ENCODE results near the gene ZNF324B.
"Not testable (repeated sequence)": the region's sequence is repeated elsewhere in the genome, so short reads cannot be mapped to it uniquely, and the experiment has no call there.

The ZNF324B gene

GRCh38 chr19:58479303-58479702 is 27.9 kb downstream of the ZNF324B start:
- H3K36me3 ChIP-seq (ENCODE audit: control insufficient read depth in 5 of 5, insufficient read depth in 5 of 5, low read length in 5 of 5) = peaks cover 0 to 34% (median 21%) of the 10 kb centered on the region in 5 donors
- H3K9me3 ChIP-seq (ENCODE audit: control insufficient read depth in 5 of 5, low read length in 5 of 5) = no peaks in the 10 kb centered on the region
- H3K27ac ChIP-seq (ENCODE audit: low read depth, low read length) = no peak overlapping the region
- H3K4me3 ChIP-seq (ENCODE audit: low read depth in 1 of 5, low read length in 5 of 5) = no peak overlapping the region
- no peaks in the 10 kb centered on the region for H3K27me3 ChIP-seq (ENCODE audit: control insufficient read depth in 5 of 5, insufficient read depth in 4 of 5, low read length in 5 of 5)
- H3K4me1 ChIP-seq (ENCODE audit: control insufficient read depth in 5 of 5, insufficient read depth in 5 of 5, low read length in 5 of 5) = peaks cover 4 to 24% (median 19%) of the 10 kb centered on the region in 5 donors
- no peak overlapping the region for H3K9ac ChIP-seq (ENCODE audit: low read length in 5 of 5)

- Histone ChIP-seq H3K4me1 (ENCODE audit: control insufficient read depth in 5 of 5, insufficient read depth in 5 of 5, low read length in 5 of 5) (peaks cover 4 to 23% (median 16%) of the 10 kb centered on the region in 5 donors), H3K9me3 (ENCODE audit: control insufficient read depth in 5 of 5, low read length in 5 of 5) (no peaks in the 10 kb centered on the region), H3K36me3 (ENCODE audit: control insufficient read depth in 5 of 5, insufficient read depth in 5 of 5, low read length in 5 of 5) (peaks cover 0 to 34% (median 21%) of the 10 kb centered on the region in 5 donors), H3K27me3 (ENCODE audit: control insufficient read depth in 5 of 5, insufficient read depth in 4 of 5, low read length in 5 of 5) (no peaks in the 10 kb centered on the region), H3K9ac (ENCODE audit: low read length in 5 of 5) (no peak overlapping the region), H3K4me3 (ENCODE audit: low read depth in 1 of 5, low read length in 5 of 5) (no peak overlapping the region), H3K27ac (ENCODE audit: low read depth, low read length) (no peak overlapping the region)
Measured at GRCh38 chr19:58479736-58480480, 28.5 kb downstream of the ZNF324B start.

- no peaks in the 10 kb centered on the region for H3K9me3 ChIP-seq (ENCODE audit: control insufficient read depth in 5 of 5, low read length in 5 of 5)
- H3K4me1 ChIP-seq (ENCODE audit: control insufficient read depth in 5 of 5, insufficient read depth in 5 of 5, low read length in 5 of 5) = peaks cover 2 to 17% (median 11%) of the 10 kb centered on the region in 5 donors
- H3K9ac ChIP-seq (ENCODE audit: low read length in 5 of 5) = no peak overlapping the region
- H3K4me3 ChIP-seq (ENCODE audit: low read depth in 1 of 5, low read length in 5 of 5) = no peak overlapping the region
- H3K27me3 ChIP-seq (ENCODE audit: control insufficient read depth in 5 of 5, insufficient read depth in 4 of 5, low read length in 5 of 5) = no peaks in the 10 kb centered on the region
- H3K27ac ChIP-seq (ENCODE audit: low read depth, low read length) = no peak overlapping the region
- peaks cover 0 to 34% (median 21%) of the 10 kb centered on the region in 5 donors for H3K36me3 ChIP-seq (ENCODE audit: control insufficient read depth in 5 of 5, insufficient read depth in 5 of 5, low read length in 5 of 5)
Measured at GRCh38 chr19:58480481-58480830, 29.0 kb downstream of the ZNF324B start.

- H3K4me3 ChIP-seq (ENCODE audit: low read depth in 1 of 5, low read length in 5 of 5) = no peak overlapping the region
- peaks cover 0 to 34% (median 21%) of the 10 kb centered on the region in 5 donors for H3K36me3 ChIP-seq (ENCODE audit: control insufficient read depth in 5 of 5, insufficient read depth in 5 of 5, low read length in 5 of 5)
- no peaks in the 10 kb centered on the region for H3K9me3 ChIP-seq (ENCODE audit: control insufficient read depth in 5 of 5, low read length in 5 of 5)
- no peaks in the 10 kb centered on the region for H3K27me3 ChIP-seq (ENCODE audit: control insufficient read depth in 5 of 5, insufficient read depth in 4 of 5, low read length in 5 of 5)
- H3K4me1 ChIP-seq (ENCODE audit: control insufficient read depth in 5 of 5, insufficient read depth in 5 of 5, low read length in 5 of 5) = peaks cover 2 to 14% (median 9%) of the 10 kb centered on the region in 5 donors
- no peak overlapping the region for H3K27ac ChIP-seq (ENCODE audit: low read depth, low read length)
- no peak overlapping the region for H3K9ac ChIP-seq (ENCODE audit: low read length in 5 of 5)
Measured at GRCh38 chr19:58480831-58481230, 29.4 kb downstream of the ZNF324B start.

- Histone ChIP-seq H3K27me3 (ENCODE audit: control insufficient read depth in 5 of 5, insufficient read depth in 4 of 5, low read length in 5 of 5) (no peaks in the 10 kb centered on the region), H3K4me3 (ENCODE audit: low read depth in 1 of 5, low read length in 5 of 5) (no peak overlapping the region), H3K9ac (ENCODE audit: low read length in 5 of 5) (no peak overlapping the region), H3K36me3 (ENCODE audit: control insufficient read depth in 5 of 5, insufficient read depth in 5 of 5, low read length in 5 of 5) (peaks cover 0 to 34% (median 21%) of the 10 kb centered on the region in 5 donors), H3K4me1 (ENCODE audit: control insufficient read depth in 5 of 5, insufficient read depth in 5 of 5, low read length in 5 of 5) (peaks cover 0 to under 1% (median 0%) of the 10 kb centered on the region in 5 donors), H3K27ac (ENCODE audit: low read depth, low read length) (no peak overlapping the region), H3K9me3 (ENCODE audit: control insufficient read depth in 5 of 5, low read length in 5 of 5) (no peaks in the 10 kb centered on the region)
Measured at GRCh38 chr19:58482372-58482771, 30.9 kb downstream of the ZNF324B start.

- H3K4me1 ChIP-seq (ENCODE audit: control insufficient read depth in 5 of 5, insufficient read depth in 5 of 5, low read length in 5 of 5) = no peaks in the 10 kb centered on the region
- H3K4me3 ChIP-seq (ENCODE audit: low read depth in 1 of 5, low read length in 5 of 5) = no peak overlapping the region
- peaks cover 0 to 28% (median 18%) of the 10 kb centered on the region in 5 donors for H3K36me3 ChIP-seq (ENCODE audit: control insufficient read depth in 5 of 5, insufficient read depth in 5 of 5, low read length in 5 of 5)
- H3K27me3 ChIP-seq (ENCODE audit: control insufficient read depth in 5 of 5, insufficient read depth in 4 of 5, low read length in 5 of 5) = no peaks in the 10 kb centered on the region
- H3K27ac ChIP-seq (ENCODE audit: low read depth, low read length) = no peak overlapping the region
- no peaks in the 10 kb centered on the region for H3K9me3 ChIP-seq (ENCODE audit: control insufficient read depth in 5 of 5, low read length in 5 of 5)
- no peak overlapping the region for H3K9ac ChIP-seq (ENCODE audit: low read length in 5 of 5)
Measured at GRCh38 chr19:58483776-58484175, 32.4 kb downstream of the ZNF324B start.

GRCh38 chr19:58484349-58484748 is 32.9 kb downstream of the ZNF324B start:
- H3K9ac ChIP-seq (ENCODE audit: low read length in 5 of 5); H3K27ac ChIP-seq (ENCODE audit: low read depth, low read length); H3K4me1 ChIP-seq (ENCODE audit: control insufficient read depth in 5 of 5, insufficient read depth in 5 of 5, low read length in 5 of 5); H3K27me3 ChIP-seq (ENCODE audit: control insufficient read depth in 5 of 5, insufficient read depth in 4 of 5, low read length in 5 of 5); H3K9me3 ChIP-seq (ENCODE audit: control insufficient read depth in 5 of 5, low read length in 5 of 5); H3K4me3 ChIP-seq (ENCODE audit: low read depth in 1 of 5, low read length in 5 of 5): not testable (repeated sequence)
- H3K36me3 ChIP-seq (ENCODE audit: control insufficient read depth in 5 of 5, insufficient read depth in 5 of 5, low read length in 5 of 5) = peaks cover 0 to 22% (median 17%) of the 10 kb centered on the region in 5 donors

GRCh38 chr19:58491393-58491792 is 40.0 kb downstream of the ZNF324B start:
- no peaks in the 10 kb centered on the region for H3K36me3 ChIP-seq (ENCODE audit: control insufficient read depth in 5 of 5, insufficient read depth in 5 of 5, low read length in 5 of 5)
- H3K9me3 ChIP-seq (ENCODE audit: control insufficient read depth in 5 of 5, low read length in 5 of 5) = no peaks in the 10 kb centered on the region
- H3K27ac ChIP-seq (ENCODE audit: low read depth, low read length) = no peak overlapping the region
- H3K9ac ChIP-seq (ENCODE audit: low read length in 5 of 5) = no peak overlapping the region
- H3K4me3 ChIP-seq (ENCODE audit: low read depth in 1 of 5, low read length in 5 of 5) = no peak overlapping the region
- H3K4me1 ChIP-seq (ENCODE audit: control insufficient read depth in 5 of 5, insufficient read depth in 5 of 5, low read length in 5 of 5) = no peaks in the 10 kb centered on the region
- no peaks in the 10 kb centered on the region for H3K27me3 ChIP-seq (ENCODE audit: control insufficient read depth in 5 of 5, insufficient read depth in 4 of 5, low read length in 5 of 5)

GRCh38 chr19:58492265-58492664 is 40.8 kb downstream of the ZNF324B start:
- H3K4me1 ChIP-seq (ENCODE audit: control insufficient read depth in 5 of 5, insufficient read depth in 5 of 5, low read length in 5 of 5) = no peaks in the 10 kb centered on the region
- no peaks in the 10 kb centered on the region for H3K9me3 ChIP-seq (ENCODE audit: control insufficient read depth in 5 of 5, low read length in 5 of 5)
- no peak overlapping the region for H3K9ac ChIP-seq (ENCODE audit: low read length in 5 of 5)
- no peak overlapping the region for H3K27ac ChIP-seq (ENCODE audit: low read depth, low read length)
- H3K27me3 ChIP-seq (ENCODE audit: control insufficient read depth in 5 of 5, insufficient read depth in 4 of 5, low read length in 5 of 5) = no peaks in the 10 kb centered on the region
- no peaks in the 10 kb centered on the region for H3K36me3 ChIP-seq (ENCODE audit: control insufficient read depth in 5 of 5, insufficient read depth in 5 of 5, low read length in 5 of 5)
- no peak overlapping the region for H3K4me3 ChIP-seq (ENCODE audit: low read depth in 1 of 5, low read length in 5 of 5)

- H3K9me3 ChIP-seq (ENCODE audit: control insufficient read depth in 5 of 5, low read length in 5 of 5) = no peaks in the 10 kb centered on the region
- no peak overlapping the region for H3K9ac ChIP-seq (ENCODE audit: low read length in 5 of 5)
- no peaks in the 10 kb centered on the region for H3K36me3 ChIP-seq (ENCODE audit: control insufficient read depth in 5 of 5, insufficient read depth in 5 of 5, low read length in 5 of 5)
- peaks cover 4 to 23% (median 21%) of the 10 kb centered on the region in 5 donors for H3K4me1 ChIP-seq (ENCODE audit: control insufficient read depth in 5 of 5, insufficient read depth in 5 of 5, low read length in 5 of 5)
- H3K4me3 ChIP-seq (ENCODE audit: low read depth in 1 of 5, low read length in 5 of 5) = no peak overlapping the region
- H3K27me3 ChIP-seq (ENCODE audit: control insufficient read depth in 5 of 5, insufficient read depth in 4 of 5, low read length in 5 of 5) = no peaks in the 10 kb centered on the region
- H3K27ac ChIP-seq (ENCODE audit: low read depth, low read length) = no peak overlapping the region
Measured at GRCh38 chr19:58497634-58498170, 46.3 kb downstream of the ZNF324B start.

Measured in subcutaneous abdominal adipose tissue (tissue), 5 donors.